Epithelial cell of esophagus (primary cell): ENCODE measurements around the gene PSTK.

Experiments used
- DNase-seq: peaks from one replicate; pipeline ENCODE4 v3.0.0; 2010; ENCODE audit warnings: low read depth
- H3K4me3 ChIP-seq: 2 replicates; pipeline ENCODE4 v1.5.1; 2011; ENCODE audit warnings: mild to moderate bottlenecking, low read length, control low read depth
- CTCF ChIP-seq: IDR thresholded peaks from 2 replicates; pipeline ENCODE4 v1.5.1; 2011; ENCODE audit warnings: low read depth, mild to moderate bottlenecking, low read length, control low read depth, inconsistent platforms; ENCODE audit not compliant: insufficient read depth; ENCODE audit errors: missing control alignments

The PSTK gene

GRCh38 chr10:123031124-123031523 is 50.9 kb downstream of the PSTK start:
- DNase-seq = no peak
- no peak for TF ChIP-seq CTCF
- no peak overlapping the region for H3K4me3 ChIP-seq

GRCh38 chr10:123034332-123034731 is 54.1 kb downstream of the PSTK start:
- no peak overlapping the region for H3K4me3 ChIP-seq
- no peak for TF ChIP-seq CTCF
- no peak for DNase-seq

GRCh38 chr10:123035467-123036086 is 55.4 kb downstream of the PSTK start:
- H3K4me3 ChIP-seq = no peak overlapping the region
- no peak for TF ChIP-seq CTCF
- no peak for DNase-seq

GRCh38 chr10:123038782-123039631 is 58.8 kb downstream of the PSTK start:
- no peak overlapping the region for H3K4me3 ChIP-seq
- no peak for TF ChIP-seq CTCF
- DNase-seq = no peak

GRCh38 chr10:123039632-123039930 is 59.4 kb downstream of the PSTK start:
- no peak overlapping the region for H3K4me3 ChIP-seq
- no peak for TF ChIP-seq CTCF
- no peak for DNase-seq
